Thyroid gland (tissue), 4 donors: ENCODE results near the gene CST9. TPM values are rescaled to one million over a fixed set of nuclear protein-coding genes. Genes with fewer than 3 reads are reported as not detected.

ENCODE experiments used
- DNase-seq, 2 donors: peaks; one replicate each; pipeline ENCODE4 v3.0.0-alpha.2; 2019
- H3K27ac ChIP-seq, 3 donors: fragments of 200-600 bp; sonication (generic); 1 replicate in 2 of 3; 2 replicates in 1 of 3; pipeline ENCODE4 v1.5.1; 2016 to 2019; ENCODE audit warnings: mild to moderate bottlenecking in 1 of 3, moderate library complexity in 1 of 3
- H3K27me3 ChIP-seq: fragments of 200-600 bp; sonication (generic); one replicate; pipeline ENCODE4 v1.5.1; 2019
- H3K36me3 ChIP-seq, 2 donors: fragments of 200-600 bp; sonication (generic); one replicate each; pipeline ENCODE4 v1.5.1; 2016 to 2019
- H3K4me1 ChIP-seq, 2 donors: fragments of 200-600 bp; sonication (generic); one replicate each; pipeline ENCODE4 v1.5.1; 2017 to 2019
- H3K4me3 ChIP-seq, 3 donors: fragments of 200-600 bp; sonication (generic); replicated peaks in 1 of 3; 1 replicate in 2 of 3; 2 replicates in 1 of 3; pipeline ENCODE4 v1.5.1; 2016; ENCODE audit warnings: mild to moderate bottlenecking in 1 of 3
- H3K9me3 ChIP-seq: fragments of 200-600 bp; sonication (generic); one replicate; pipeline ENCODE4 v1.5.1; 2017
- CTCF ChIP-seq, 6 experiments: fragments of 200-600 bp in 3 of 6; fragments of 450-650 bp in 3 of 6; sonication (generic) in 3 of 6; IDR thresholded peaks; one replicate each; pipeline ENCODE4 v1.5.1; 2016 to 2019; ENCODE audit warnings: antibody characterized with exemption in 6 of 6, mild to moderate bottlenecking in 2 of 6, inconsistent platforms in 1 of 6, moderate library complexity in 1 of 6
- POLR2A ChIP-seq, 2 donors: fragments of 450-650 bp; IDR thresholded peaks; one replicate each; pipeline ENCODE4 v1.6.1; 2017; ENCODE audit warnings: antibody characterized with exemption in 2 of 2, mild to moderate bottlenecking in 2 of 2, moderate library complexity in 1 of 2
- WGBS, 2 donors: methylation state at CpG; one replicate each; pipeline ENCODE4 v1.1.5; 2017; 5-methylcytosine and 5-hydroxymethylcytosine counted together
- intact Hi-C: fragments of 100-400 bp; cut with DNase I; formaldehyde crosslinking; loops from one replicate; pipeline ENCODE4 v1.15.1; 2023
- total RNA-seq, 4 donors: library from RNA; depleted of rRNA; stranded (reverse); fragments of >200 nt; gene quantifications; one replicate each; pipeline ENCODE4 v1.2.3, GENCODE V29; 2016

The CST9 gene
- total RNA-seq, 4 donors from 2014 or later, result not detected

GRCh38 chr20:23647346-23647745 is 41.6 kb upstream of the CST9 start:
- no peak for TF ChIP-seq CTCF (IDR thresholded peaks at IDR 0.05)
- no peak for TF ChIP-seq POLR2A (IDR thresholded peaks at IDR 0.05)
- whole genome bisulfite sequencing, 2 donors, result 92 to 97% methylated on average over 2 of the region's 2 CpGs
- Histone ChIP-seq H3K4me1 (peaks cover 0 to 4% of the 10 kb centered on the region in 2 donors), H3K27ac (no peak overlapping the region), H3K9me3 (no peaks in the 10 kb centered on the region), H3K27me3 (no peaks in the 10 kb centered on the region), H3K36me3 (no peaks in the 10 kb centered on the region), H3K4me3 (no peak overlapping the region)
- intact Hi-C loops, result no loop called here
- DNase-seq, result no peak

DNA sequence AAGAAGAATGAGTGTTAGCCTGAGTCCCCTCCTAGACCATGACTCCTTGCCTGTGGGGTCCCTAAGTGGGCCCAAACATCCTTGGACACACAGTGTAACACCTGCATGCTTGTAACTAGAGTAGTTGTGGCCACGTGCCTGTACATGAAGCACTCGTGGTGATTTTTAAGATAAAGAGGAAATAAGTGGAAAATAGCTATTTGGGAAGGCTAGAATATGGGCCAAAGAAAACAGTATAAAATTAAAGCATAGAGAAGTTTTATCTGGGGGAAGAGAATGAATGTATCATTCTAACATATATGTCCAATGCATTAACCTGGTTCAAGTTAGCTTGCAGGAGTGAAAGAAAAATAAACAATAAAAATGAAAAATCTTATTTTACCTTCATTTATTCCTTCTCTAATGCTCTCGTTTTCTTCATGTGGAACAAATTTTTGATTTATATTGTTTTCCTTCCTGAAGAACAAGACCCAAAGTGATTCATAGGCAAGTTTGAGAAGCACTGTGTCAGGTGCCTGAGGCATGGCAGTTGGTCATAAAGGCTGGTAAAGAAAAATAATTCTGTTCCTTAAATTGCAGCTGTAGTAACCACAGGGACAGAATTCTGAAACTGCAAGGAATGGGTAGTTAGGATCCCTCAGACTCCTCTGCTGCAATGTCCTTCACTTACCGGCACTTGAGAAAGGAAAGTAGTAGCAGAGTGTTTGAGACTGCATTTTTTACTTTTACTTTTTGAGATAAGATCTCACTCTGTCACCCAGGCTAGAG is 40.6 kb upstream of the CST9 start:
- no peak for TF ChIP-seq POLR2A (IDR thresholded peaks at IDR 0.05)
- no peak for TF ChIP-seq CTCF (IDR thresholded peaks at IDR 0.05)
- no peaks in the 10 kb centered on the region for H3K27me3 ChIP-seq
- H3K4me1 ChIP-seq, result peaks cover 0 to 12% of the 10 kb centered on the region in 2 donors
- WGBS, 2 donors, result 58% methylated on average over 4 of the region's 4 CpGs
- no peak overlapping the region for H3K27ac ChIP-seq
- no peaks in the 10 kb centered on the region for H3K9me3 ChIP-seq
- H3K4me3 ChIP-seq, result no peak overlapping the region
- DNase-seq, result no peak
- intact Hi-C loops, result no loop called here
- H3K36me3 ChIP-seq, result no peaks in the 10 kb centered on the region

DNA sequence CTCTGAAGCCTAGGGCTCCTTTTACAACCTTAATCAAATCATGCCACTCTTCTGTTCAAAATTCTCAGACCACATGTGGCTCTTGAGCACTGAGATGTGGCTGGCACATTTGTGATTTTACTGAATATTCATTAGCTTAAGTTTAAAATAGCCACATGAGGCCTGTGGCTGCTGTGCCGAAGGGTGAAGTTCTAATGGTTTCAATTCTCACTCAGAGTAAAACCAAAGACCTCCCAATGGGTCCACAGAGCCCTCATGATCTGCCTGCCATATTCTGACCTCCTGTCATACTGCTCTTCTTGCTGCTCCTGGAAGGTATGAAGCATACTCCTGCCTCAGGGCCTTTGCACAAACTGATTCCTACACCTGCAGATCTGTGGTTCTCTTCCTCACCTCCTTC is 39.9 kb upstream of the CST9 start:
- Histone ChIP-seq H3K9me3 (no peaks in the 10 kb centered on the region), H3K36me3 (no peaks in the 10 kb centered on the region), H3K4me1 (peaks cover 0 to 12% of the 10 kb centered on the region in 2 donors), H3K27ac (no peak overlapping the region), H3K27me3 (no peaks in the 10 kb centered on the region), H3K4me3 (no peak overlapping the region)
- WGBS, 2 donors, result 82 to 94% methylated on average over 1 of the region's 1 CpG
- no peak for DNase-seq
- TF ChIP-seq POLR2A (IDR thresholded peaks at IDR 0.05) (no peak), CTCF (IDR thresholded peaks at IDR 0.05) (no peak)
- intact Hi-C loops, result no loop called here

DNA sequence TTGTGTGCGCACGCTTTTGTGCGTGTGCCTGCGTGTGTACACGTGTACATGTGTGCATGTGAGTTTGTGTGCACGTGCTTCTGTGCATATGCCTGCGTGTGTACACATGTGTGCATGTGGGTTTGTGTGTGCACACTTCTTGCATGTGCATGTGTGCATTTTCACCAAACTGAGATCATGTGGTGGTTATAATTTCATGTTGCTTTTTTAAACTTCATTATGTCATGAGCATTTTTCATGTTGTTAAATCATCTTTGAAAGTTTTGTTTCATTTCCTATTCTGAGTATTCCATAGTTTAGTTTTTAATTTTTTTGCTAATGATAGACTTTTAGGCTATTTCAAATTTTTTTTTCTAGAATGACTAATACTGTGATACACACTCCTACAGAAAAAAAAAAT is 38.4 kb upstream of the CST9 start:
- no peaks in the 10 kb centered on the region for H3K27me3 ChIP-seq
- H3K4me3 ChIP-seq, result no peak overlapping the region
- H3K27ac ChIP-seq, result no peak overlapping the region
- no peaks in the 10 kb centered on the region for H3K9me3 ChIP-seq
- intact Hi-C loops, result no loop called here
- no peaks in the 10 kb centered on the region for H3K36me3 ChIP-seq
- WGBS, 2 donors, result 94 to 96% methylated on average over 7 of the region's 7 CpGs
- no peak for DNase-seq
- peaks cover 0 to 12% of the 10 kb centered on the region in 2 donors for H3K4me1 ChIP-seq
- TF ChIP-seq CTCF (IDR thresholded peaks at IDR 0.05) (no peak), POLR2A (IDR thresholded peaks at IDR 0.05) (no peak)

DNA sequence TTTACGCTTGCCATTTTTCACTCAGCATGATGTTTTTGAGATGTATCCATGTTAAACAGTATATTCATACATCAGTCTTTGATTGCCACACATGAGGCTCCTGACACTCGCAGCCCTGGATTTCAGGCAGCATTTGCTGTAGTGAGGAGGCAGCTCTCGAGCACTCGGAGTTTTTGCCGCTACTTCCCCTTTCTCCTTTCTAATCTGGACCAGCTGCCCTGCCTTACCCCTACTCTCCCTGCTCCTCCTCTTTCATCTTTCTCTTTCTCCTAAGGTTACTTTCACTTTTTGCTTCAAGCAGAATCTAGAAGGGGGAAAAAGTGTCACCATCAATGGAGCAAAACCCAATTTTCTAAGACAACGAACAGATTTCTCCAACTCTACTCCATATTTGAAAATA is 37.9 kb upstream of the CST9 start:
- peaks cover 0 to 12% of the 10 kb centered on the region in 2 donors for H3K4me1 ChIP-seq
- H3K27me3 ChIP-seq, result no peaks in the 10 kb centered on the region
- intact Hi-C loops, result no loop called here
- no peaks in the 10 kb centered on the region for H3K36me3 ChIP-seq
- no peak overlapping the region for H3K4me3 ChIP-seq
- no peak for DNase-seq
- WGBS, 2 donors, result 80 to 90% methylated on average over 6 of the region's 6 CpGs
- TF ChIP-seq CTCF (IDR thresholded peaks at IDR 0.05) (no peak), POLR2A (IDR thresholded peaks at IDR 0.05) (no peak)
- no peak overlapping the region for H3K27ac ChIP-seq
- no peaks in the 10 kb centered on the region for H3K9me3 ChIP-seq
